Measurements from ENCODE around the gene CCL11. TPM values are rescaled to one million over a fixed set of nuclear protein-coding genes. Genes with fewer than 3 reads are reported as not detected.
"Not testable (repeated sequence)": the region's sequence is repeated elsewhere in the genome, so short reads cannot be mapped to it uniquely, and the experiment has no call there.

The CCL11 gene
- total RNA-seq, 1 donor from 2014 or later: not detected

DNA sequence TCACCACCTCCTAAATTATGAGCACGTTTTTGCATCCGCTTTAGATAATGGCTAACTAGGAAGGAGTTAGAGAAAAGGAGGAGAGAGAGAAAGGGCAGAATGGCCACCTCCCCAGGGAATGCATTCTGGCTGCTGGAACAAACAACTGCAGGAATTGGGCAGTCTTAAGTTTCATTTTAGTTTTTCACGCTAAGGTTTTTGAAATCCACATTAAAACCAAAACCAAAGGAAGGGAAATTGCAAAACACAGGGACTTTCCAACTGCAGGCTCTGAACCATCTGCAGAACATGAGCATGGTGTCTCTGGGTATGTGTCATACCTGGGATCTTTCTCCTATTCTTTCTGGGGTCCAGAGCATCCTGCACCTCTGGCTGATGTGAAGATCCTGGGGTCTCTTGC lies 21.6 kb downstream of the CCL11 start:
- no peak for DNase-seq (ENCODE audit: low read depth, low spot score)

DNA sequence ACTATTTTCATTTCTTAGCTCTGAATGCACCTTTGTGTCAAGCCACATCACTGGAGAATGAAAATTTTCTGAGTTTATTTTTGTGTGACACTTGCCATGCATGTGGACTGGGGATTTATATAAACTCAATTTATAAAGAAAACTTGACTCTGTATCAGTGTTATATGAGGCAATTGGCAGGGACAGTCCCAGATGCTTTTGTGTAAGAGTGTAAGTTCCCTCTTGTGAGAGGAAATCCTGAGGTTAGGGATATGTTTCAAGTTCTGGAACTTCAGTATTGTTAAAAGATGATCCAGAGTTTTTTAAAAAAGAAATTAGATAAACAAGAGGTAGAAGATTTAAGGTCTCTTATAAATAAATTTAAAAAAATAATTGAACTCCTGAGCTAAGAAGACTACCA lies 22.8 kb downstream of the CCL11 start:
- DNase-seq (ENCODE audit: low read depth, low spot score): no peak

DNA sequence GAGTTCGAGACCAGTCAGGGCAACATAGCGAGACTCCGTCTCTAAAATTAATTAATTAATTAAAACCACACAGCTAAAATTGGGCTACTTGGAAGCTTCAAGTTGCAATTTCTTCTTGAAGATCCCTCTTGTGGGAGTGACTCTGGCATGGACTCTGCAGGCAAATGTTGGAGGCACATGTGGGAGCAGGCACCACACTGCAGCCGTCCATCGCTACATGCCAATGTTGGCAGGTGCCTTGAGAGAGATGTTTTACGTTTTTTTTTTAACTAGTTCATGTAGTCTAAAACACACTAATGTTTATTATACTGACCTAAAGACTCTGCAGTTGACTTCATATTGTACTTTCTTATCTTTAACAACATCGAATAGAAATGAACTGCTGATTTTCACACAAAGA lies 25.7 kb downstream of the CCL11 start:
- no peak for DNase-seq (ENCODE audit: low read depth, low spot score)

DNA sequence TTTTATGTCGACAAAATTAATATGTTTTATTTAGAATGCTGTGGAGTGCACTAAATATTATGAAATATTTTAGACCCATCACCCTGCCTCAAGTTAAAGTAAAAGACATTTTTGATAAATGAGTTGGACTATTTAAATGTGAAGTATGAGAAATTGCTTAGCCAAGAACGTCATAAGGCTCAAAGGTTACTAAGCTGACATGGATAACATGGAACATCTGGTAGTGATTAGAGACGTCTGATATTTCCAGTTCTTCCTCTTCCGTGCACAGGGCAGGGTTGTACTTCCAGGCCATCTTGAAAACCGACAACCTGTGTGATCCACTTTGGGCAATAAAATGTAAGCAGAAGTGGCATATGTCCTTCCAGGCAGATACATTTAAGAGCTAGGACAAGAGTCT lies 26.5 kb downstream of the CCL11 start:
- no peak for DNase-seq (ENCODE audit: low read depth, low spot score)

DNA sequence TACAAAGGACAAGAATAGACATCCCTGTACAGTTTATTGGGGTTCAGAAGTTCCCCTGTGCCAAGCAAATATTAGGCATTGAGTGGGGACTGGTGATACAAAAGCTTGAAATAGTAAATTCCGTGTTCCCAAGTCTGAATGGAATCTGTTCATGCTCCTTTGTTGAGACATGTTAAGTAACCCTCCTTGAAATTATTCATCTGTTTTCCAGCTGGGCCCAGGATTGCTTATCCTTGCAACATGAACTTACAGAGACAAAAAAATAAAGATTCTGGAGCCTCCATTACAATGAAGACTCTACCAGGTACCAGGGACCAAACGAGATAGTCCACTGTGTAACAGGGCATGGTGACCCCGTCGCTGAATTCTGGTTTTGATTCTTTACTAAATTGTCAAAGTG lies 27.6 kb downstream of the CCL11 start:
- no peak for DNase-seq (ENCODE audit: low read depth, low spot score)

DNA sequence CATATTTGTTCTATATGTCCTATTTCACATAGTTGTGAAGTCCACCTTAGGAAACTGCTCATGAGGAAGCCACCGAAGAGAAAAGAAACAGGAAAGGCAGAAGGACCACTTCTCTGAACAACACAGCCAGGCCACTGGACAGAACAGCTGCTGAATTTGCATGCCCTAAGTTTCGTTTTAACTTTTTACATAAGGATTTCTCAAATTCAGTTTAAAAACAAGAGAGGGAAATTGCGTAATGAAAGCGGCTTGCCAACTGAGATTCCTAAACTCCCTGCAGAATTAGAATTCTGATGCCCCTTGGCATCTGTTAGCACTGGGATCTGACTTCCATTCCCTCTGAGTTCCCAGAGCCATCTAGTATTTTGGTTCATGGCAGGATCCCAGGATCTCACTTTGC lies 28.7 kb downstream of the CCL11 start:
- no peak for DNase-seq (ENCODE audit: low read depth, low spot score)

DNA sequence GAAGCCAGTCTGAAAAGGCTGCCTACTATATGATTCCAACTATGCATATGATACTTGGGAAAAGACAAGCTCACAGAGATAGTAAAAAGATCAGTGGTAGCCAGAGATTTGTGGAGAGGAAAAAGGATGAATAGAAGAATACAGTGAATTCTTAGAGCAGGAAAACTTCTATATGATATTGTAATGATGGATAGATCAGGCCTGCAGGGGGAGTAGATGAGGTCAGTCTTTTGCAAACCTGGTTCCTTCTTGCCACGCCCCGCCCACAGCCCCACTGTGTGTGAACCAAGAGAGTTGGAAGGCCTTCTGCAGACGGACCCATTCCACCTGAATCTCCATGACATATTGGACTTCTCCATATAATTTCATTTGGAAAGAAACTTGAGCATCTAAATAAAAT lies 32.9 kb downstream of the CCL11 start:
- DNase-seq (ENCODE audit: low read depth, low spot score): no peak

DNA sequence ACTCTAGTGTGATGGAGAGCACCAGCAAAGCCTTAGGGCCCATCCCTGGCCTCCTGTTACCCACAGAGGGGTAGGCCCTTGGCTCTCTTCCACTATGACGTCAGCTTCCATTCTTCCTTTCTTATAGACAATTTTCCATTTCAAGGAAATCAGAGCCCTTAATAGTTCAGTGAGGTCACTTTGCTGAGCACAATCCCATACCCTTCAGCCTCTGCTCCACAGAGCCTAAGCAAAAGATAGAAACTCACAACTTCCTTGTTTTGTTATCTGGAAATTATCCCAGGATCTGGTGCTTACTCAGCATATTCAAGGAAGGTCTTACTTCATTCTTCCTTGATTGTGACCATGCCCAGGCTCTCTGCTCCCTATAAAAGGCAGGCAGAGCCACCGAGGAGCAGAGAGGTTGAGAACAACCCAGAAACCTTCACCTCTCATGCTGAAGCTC lies 33.5 kb downstream of the CCL11 start, which contains the start of gene CCL8:
CCL8 (plus strand) TSS at position 397 of the 445 bp plus-strand sequence. CDS start 67 bp downstream, outside the sequence.
- no peak for DNase-seq (ENCODE audit: low read depth, low spot score)

DNA sequence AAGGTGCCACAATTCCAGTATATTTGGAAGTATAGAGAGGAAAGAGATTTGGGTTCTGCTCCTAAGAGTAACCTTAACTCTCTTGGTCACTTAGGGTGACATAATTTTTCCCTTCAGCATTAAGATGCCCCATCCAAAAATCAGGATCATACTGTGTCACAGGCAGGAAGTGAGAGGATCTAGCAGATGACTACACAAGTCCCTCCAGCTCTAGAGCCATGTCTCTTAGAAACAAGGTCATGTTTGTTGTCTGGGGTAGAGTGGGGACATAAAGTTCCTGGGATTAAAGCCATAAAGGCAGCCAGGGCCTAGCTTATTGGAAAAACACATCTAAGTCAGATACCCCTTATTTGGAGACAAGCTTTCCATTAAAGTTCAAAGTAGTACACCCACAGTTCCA lies 36.4 kb downstream of the CCL11 start:
- no peak for DNase-seq (ENCODE audit: low read depth, low spot score)

DNA sequence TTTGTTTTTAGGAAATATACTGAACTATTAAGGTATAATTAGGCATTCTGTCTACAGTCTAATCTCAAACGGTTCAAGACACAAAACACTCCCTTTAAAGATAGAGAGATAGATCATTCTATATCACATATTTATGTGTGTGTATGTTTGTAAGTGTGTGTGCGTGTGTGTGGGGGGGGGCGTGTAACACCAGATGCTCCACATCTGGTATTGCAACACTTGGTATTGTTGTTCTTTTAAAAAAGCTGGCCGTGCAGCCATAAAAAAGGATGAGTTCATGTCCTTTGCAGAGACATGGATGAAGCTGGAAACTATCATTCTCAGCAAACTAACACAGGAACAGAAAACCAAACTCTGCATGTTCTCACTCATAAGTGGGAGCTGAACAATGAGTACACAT lies 42.0 kb downstream of the CCL11 start:
- DNase-seq (ENCODE audit: low read depth, low spot score): not testable (repeated sequence)

DNA sequence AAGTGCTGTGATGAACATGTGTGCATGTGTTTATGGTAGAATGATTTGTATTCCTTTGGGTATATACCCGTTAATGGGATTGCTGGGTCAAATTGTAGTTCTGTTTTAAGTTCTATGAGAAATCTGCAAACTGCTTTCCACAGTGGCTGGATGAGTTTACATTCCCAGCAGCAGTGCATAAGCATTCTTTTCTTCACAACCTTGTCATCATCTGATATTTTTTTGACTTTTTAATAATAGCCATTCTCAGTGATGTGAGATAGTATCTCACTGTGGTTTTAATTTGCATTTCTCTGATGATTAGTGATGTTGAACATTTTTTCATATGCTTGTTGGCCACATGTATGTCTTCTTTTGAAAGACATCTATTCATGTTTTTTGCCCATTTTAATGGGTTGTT lies 52.2 kb downstream of the CCL11 start:
- DNase-seq (ENCODE audit: low read depth, low spot score): no peak

Other genes starting within 250 kb of the CCL11 start
- 135 and 355 TPM in 2 replicates for gene CCL2, start 30.5 kb upstream of the CCL11 start, total RNA-seq
- 0.07 and 0.11 TPM in 2 replicates for gene CCL7, start 15.5 kb upstream of the CCL11 start, total RNA-seq
- gene CCL8, start 33.7 kb downstream of the CCL11 start, total RNA-seq: not detected in 2 replicates
- not detected in 2 replicates for gene CCL13, start 70.7 kb downstream of the CCL11 start, total RNA-seq
- not detected in 2 replicates for gene CCL1, start 77.5 kb downstream of the CCL11 start, total RNA-seq

Data from pulmonary artery endothelial cell (primary cell).